Neural progenitor cell (in vitro differentiated cells): ENCODE results near the gene DUSP8.

ENCODE experiments used
- CTCF ChIP-seq: fragments of 200-600 bp; sonication (generic); IDR thresholded peaks from 2 replicates; pipeline ENCODE4 v1.5.1; 2017; ENCODE audit warnings: antibody characterized with exemption, mild to moderate bottlenecking
- EZH2 ChIP-seq: fragments of 200-600 bp; sonication (generic); IDR thresholded peaks from 2 replicates; pipeline ENCODE4 v1.6.1; 2017; ENCODE audit warnings: antibody characterized with exemption, mild to moderate bottlenecking, moderate library complexity
- EZH2phosphoT487 ChIP-seq: fragments of 200-600 bp; sonication (generic); IDR thresholded peaks from 2 replicates; pipeline ENCODE4 v1.6.1; 2017; ENCODE audit warnings: antibody characterized with exemption

DNA sequence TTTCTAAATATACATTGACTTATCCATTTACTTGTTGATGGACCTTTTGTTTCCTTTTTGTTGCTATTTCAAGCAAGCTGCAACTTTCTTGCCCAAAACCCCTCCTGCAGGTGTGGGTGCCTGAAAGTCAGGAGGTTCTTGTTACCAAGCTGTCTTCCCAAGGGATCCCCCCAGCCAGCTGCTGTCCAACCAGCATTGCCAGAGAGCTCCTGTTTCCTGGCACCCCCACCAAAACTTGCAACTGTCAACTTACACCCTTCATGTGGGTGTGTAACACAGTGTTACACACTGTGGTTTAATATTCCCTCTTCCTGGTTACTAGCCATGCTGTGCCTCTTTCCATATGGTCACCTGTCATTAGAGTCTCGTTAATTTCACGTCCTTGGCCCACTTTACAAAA lies 14.6 kb upstream of the DUSP8 start:
- TF ChIP-seq CTCF = no peak
- TF ChIP-seq EZH2phosphoT487 = no peak
- TF ChIP-seq EZH2 = no peak
